ENCODE data around the gene CDH23.

GRCh38 chr10:71850021-71850742, 453.5 kb downstream of the CDH23 start:
- TF ChIP-seq, protein P1, sequence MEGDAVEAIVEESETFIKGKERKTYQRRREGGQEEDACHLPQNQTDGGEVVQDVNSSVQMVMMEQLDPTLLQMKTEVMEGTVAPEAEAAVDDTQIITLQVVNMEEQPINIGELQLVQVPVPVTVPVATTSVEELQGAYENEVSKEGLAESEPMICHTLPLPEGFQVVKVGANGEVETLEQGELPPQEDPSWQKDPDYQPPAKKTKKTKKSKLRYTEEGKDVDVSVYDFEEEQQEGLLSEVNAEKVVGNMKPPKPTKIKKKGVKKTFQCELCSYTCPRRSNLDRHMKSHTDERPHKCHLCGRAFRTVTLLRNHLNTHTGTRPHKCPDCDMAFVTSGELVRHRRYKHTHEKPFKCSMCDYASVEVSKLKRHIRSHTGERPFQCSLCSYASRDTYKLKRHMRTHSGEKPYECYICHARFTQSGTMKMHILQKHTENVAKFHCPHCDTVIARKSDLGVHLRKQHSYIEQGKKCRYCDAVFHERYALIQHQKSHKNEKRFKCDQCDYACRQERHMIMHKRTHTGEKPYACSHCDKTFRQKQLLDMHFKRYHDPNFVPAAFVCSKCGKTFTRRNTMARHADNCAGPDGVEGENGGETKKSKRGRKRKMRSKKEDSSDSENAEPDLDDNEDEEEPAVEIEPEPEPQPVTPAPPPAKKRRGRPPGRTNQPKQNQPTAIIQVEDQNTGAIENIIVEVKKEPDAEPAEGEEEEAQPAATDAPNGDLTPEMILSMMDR (IDR thresholded peaks at IDR 0.05 in 2 of 3, conservative IDR thresholded peaks at IDR 0.05 in 1 of 3; ENCODE audit: insufficient read depth in 2 of 3, low read depth in 1 of 3, low read length in 3 of 3) = no peak
- TF ChIP-seq ZSCAN32 (CRISPR knock-in tag; IDR thresholded peaks at IDR 0.05) = no peak
- no peak for TF ChIP-seq ZBTB2 (IDR thresholded peaks at IDR 0.05)
- no peak for TF ChIP-seq SREBF2 (CRISPR knock-in tag; IDR thresholded peaks at IDR 0.05)
- TF ChIP-seq ZNF780A (CRISPR knock-in tag; IDR thresholded peaks at IDR 0.05) = no peak
